Adrenal gland (tissue), 19 donors: ENCODE data around the gene TSPAN7. TPM values are rescaled to one million over a fixed set of nuclear protein-coding genes. Genes with fewer than 3 reads are reported as not detected.

Experiments used
- DNase-seq, 7 donors: peaks; one replicate each; pipeline ENCODE4 v3.0.0-alpha.2; 2019 to 2020
- H3K27ac ChIP-seq, 5 donors: fragments of 200-600 bp; sonication (generic) in 4 of 5; 1 replicate in 3 of 5; 2 replicates in 2 of 5; pipeline versions ENCODE4 v1.5.1 to v1.8.0; 2016 to 2020; ENCODE audit warnings: mild to moderate bottlenecking in 1 of 5
- H3K27me3 ChIP-seq: fragments of 200-600 bp; 2 replicates; pipeline ENCODE4 v1.8.0; 2021
- H3K36me3 ChIP-seq, 2 donors: fragments of 200-600 bp; replicated peaks in 1 of 2; 1 replicate in 1 of 2; 2 replicates in 1 of 2; pipeline versions ENCODE4 v1.5.1 to v1.8.0; 2018 to 2022
- H3K4me1 ChIP-seq, 2 donors: fragments of 200-600 bp; replicated peaks in 1 of 2; 1 replicate in 1 of 2; 2 replicates in 1 of 2; pipeline versions ENCODE4 v1.5.1 to v1.8.0; 2018 to 2021
- H3K4me3 ChIP-seq, 4 donors: fragments of 200-600 bp; sonication (generic) in 3 of 4; one replicate each; pipeline ENCODE4 v1.5.1; 2016 to 2018
- H3K9me3 ChIP-seq, 3 donors: fragments of 200-600 bp; sonication (generic) in 1 of 3; replicated peaks in 1 of 3; 1 replicate in 2 of 3; 2 replicates in 1 of 3; pipeline versions ENCODE4 v1.5.1 to v1.8.0; 2016 to 2021
- CTCF ChIP-seq, 6 experiments: fragments of 450-650 bp in 4 of 6; fragments of 200-600 bp in 2 of 6; sonication (generic) in 1 of 6; IDR thresholded peaks; 1 replicate in 5 of 6; 2 replicates in 1 of 6; pipeline versions ENCODE4 v1.5.1 to v1.8.0; 2016 to 2021; ENCODE audit warnings: antibody characterized with exemption in 6 of 6, mild to moderate bottlenecking in 2 of 6, moderate library complexity in 1 of 6
- POLR2A ChIP-seq, 2 donors: fragments of 450-650 bp; IDR thresholded peaks; one replicate each; pipeline ENCODE4 v1.6.1; 2017; ENCODE audit warnings: antibody characterized with exemption in 2 of 2, mild to moderate bottlenecking in 2 of 2, moderate library complexity in 1 of 2
- WGBS, 4 donors: extraction: QIAGEN DNeasy Blood & Tissue Kit in 2 of 4; methylation state at CpG; one replicate each; pipeline versions ENCODE4 v1.1.5 to v1.1.7; 2013 to 2017; 5-methylcytosine and 5-hydroxymethylcytosine counted together
- intact Hi-C, 2 donors: fragments of 100-400 bp; cut with DNase I; formaldehyde crosslinking; loops; one replicate each; pipeline versions ENCODE4 v1.14.1 to v1.15.0; 2022 to 2023
- long read RNA-seq, 10 donors: library from polyadenylated mRNA in 3 of 10; unstranded in 2 of 10; stranded (forward) in 1 of 10; transcript quantifications; one replicate each; pipeline ENCODE4 v2.0.0 and lab custom pipeline, GENCODE V29; 2021 to 2026
- polyA plus RNA-seq, 3 donors: library from polyadenylated mRNA; stranded (reverse); fragments of 200-250 nt in 2 of 3; fragments of 350-450 nt in 1 of 3; fragmentation: Illumina TruSeq in 1 of 3; extraction: RNeasy Lipid Tissue Mini Kit (QIAGEN cat#74804) in 1 of 3; gene quantifications; one replicate each; pipeline ENCODE4 v1.2.3, GENCODE V29; 2013 to 2014
- total RNA-seq, 9 donors: library from RNA; depleted of rRNA in 4 of 9; stranded (reverse); fragments of >200 nt in 4 of 9; fragments of 120-200 nt in 1 of 9; fragmentation: NEBNext Ultra II Directional in 1 of 9; extraction: Animal tissue kit (Norgen Biotek cat#: 25700) in 1 of 9; gene quantifications; one replicate each; pipeline versions ENCODE4 v1.1.0 to v1.2.4, GENCODE V29; 2013 to 2023
- donor health status: healthy with polysubstance abuse.
- donor health status: Bipolar disorder and iron deficiency.
- donor health status: DM: yes; HTN: yes; CAD: no.
- donor health status: DM: no; HTN: no; CAD: no.
- donor health status: DM: no; HTN: no; CAD: no.
- donor health status: DM: yes; HTN: yes; CAD: no.

Gene TSPAN7
- 100 to 1,000 TPM in 2 of 9 donors, 10 to 100 TPM in 7; 52.3 to 167 (median 87.3) TPM for total RNA-seq
- 100 to 1,000 TPM in 1 of 3 donors, 10 to 100 TPM in 2; 47.8 to 133 (median 86.9) TPM for polyA plus RNA-seq
- long read RNA-seq, donor 1, transcript TSPAN7-202 (8 exons, 1,909 nt), result major isoform, 67 of 118 reads
- long read RNA-seq, donor 1, transcript TSPAN7-203 (7 exons, 1,683 nt), result minor isoform, 6 of 118 reads
- long read RNA-seq, donor 1, partial matches to known transcripts, result 45 of 118 reads
- long read RNA-seq, donor 1, other reads (novel, unspliced or antisense), result 0 of 118 reads
- long read RNA-seq, donor 2, transcript TSPAN7-203 (7 exons, 1,683 nt), result minor isoform, 7 of 134 reads
- long read RNA-seq, donor 2, transcript TSPAN7-202 (8 exons, 1,909 nt), result major isoform, 60 of 134 reads
- long read RNA-seq, donor 2, partial matches to known transcripts, result 67 of 134 reads
- long read RNA-seq, donor 2, other reads (novel, unspliced or antisense), result 0 of 134 reads
- long read RNA-seq, donor 3, transcript TSPAN7-202 (8 exons, 1,909 nt), result major isoform, 52 of 100 reads
- long read RNA-seq, donor 3, partial matches to known transcripts, result 46 of 100 reads
- long read RNA-seq, donor 3, other reads (novel, unspliced or antisense), result 0 of 100 reads
- long read RNA-seq, donor 4, transcript TSPAN7-202 (8 exons, 1,909 nt), result major isoform, 53 of 57 reads
- long read RNA-seq, donor 4, partial matches to known transcripts, result 1 of 57 reads
- long read RNA-seq, donor 4, other reads (novel, unspliced or antisense), result 3 of 57 reads
- long read RNA-seq, donor 5, transcript TSPAN7-202 (8 exons, 1,909 nt), result major isoform, 191 of 211 reads
- long read RNA-seq, donor 5, transcript TSPAN7-203 (7 exons, 1,683 nt), result minor isoform, 8 of 211 reads
- long read RNA-seq, donor 5, partial matches to known transcripts, result 7 of 211 reads
- long read RNA-seq, donor 5, other reads (novel, unspliced or antisense), result 5 of 211 reads
- long read RNA-seq, donor 6, transcript TSPAN7-202 (8 exons, 1,909 nt), result major isoform, 64 of 74 reads
- long read RNA-seq, donor 6, partial matches to known transcripts, result 5 of 74 reads
- long read RNA-seq, donor 6, other reads (novel, unspliced or antisense), result 3 of 74 reads
- long read RNA-seq, donor 7, transcript TSPAN7-202 (8 exons, 1,909 nt), result major isoform, 26 of 54 reads
- long read RNA-seq, donor 7, partial matches to known transcripts, result 26 of 54 reads
- long read RNA-seq, donor 7, other reads (novel, unspliced or antisense), result 0 of 54 reads
- long read RNA-seq, donor 8, transcript TSPAN7-202 (8 exons, 1,909 nt), result major isoform, 102 of 171 reads
- long read RNA-seq, donor 8, transcript TSPAN7-203 (7 exons, 1,683 nt), result minor isoform, 10 of 171 reads
- long read RNA-seq, donor 8, partial matches to known transcripts, result 59 of 171 reads
- long read RNA-seq, donor 8, other reads (novel, unspliced or antisense), result 0 of 171 reads
- long read RNA-seq, donor 9, transcript TSPAN7-202 (8 exons, 1,909 nt), result major isoform, 95 of 129 reads
- long read RNA-seq, donor 9, partial matches to known transcripts, result 31 of 129 reads
- long read RNA-seq, donor 9, other reads (novel, unspliced or antisense), result 0 of 129 reads
- long read RNA-seq, donor 10, transcript TSPAN7-202 (8 exons, 1,909 nt), result major isoform, 28 of 60 reads
- long read RNA-seq, donor 10, partial matches to known transcripts, result 30 of 60 reads
- long read RNA-seq, donor 10, other reads (novel, unspliced or antisense), result 0 of 60 reads

GRCh38 chrX:38561126-38561868 lies at the start of gene TSPAN7:
Gene TSPAN7 (plus strand): TSS chrX:38561542. CDS start chrX:38561547, 5 bp downstream.
- no peaks in the 10 kb centered on the region for H3K9me3 ChIP-seq
- TF ChIP-seq CTCF (IDR thresholded peaks at IDR 0.05) (peak in 1 of 6 experiments; percentile 4), POLR2A (IDR thresholded peaks at IDR 0.05) (peak in 1 of 2 donors; percentile 27)
- 0 to 48% (median 14%) methylated on average over 1 to 74 of the region's 78 CpGs for WGBS, 4 donors
- H3K27ac ChIP-seq, result peak within 1 kb of the TSS in 3 of 5 donors; percentile 49 to 77 (median 63)
- peak; percentile 81 to 92 (median 84) for DNase-seq
- H3K4me1 ChIP-seq, result no peaks in the 10 kb centered on the region
- H3K36me3 ChIP-seq, result no peaks in the 10 kb centered on the region
- H3K4me3 ChIP-seq, result peak within 1 kb of the TSS; percentile 14 to 65 (median 41)
- intact Hi-C loops, result no loop called here
- peaks cover under 1% of the 10 kb centered on the region for H3K27me3 ChIP-seq

- Histone ChIP-seq H3K27ac (no peak overlapping the region), H3K4me3 (no peak overlapping the region), H3K4me1 (no peaks in the 10 kb centered on the region), H3K27me3 (peaks cover 8% of the 10 kb centered on the region), H3K9me3 (no peaks in the 10 kb centered on the region), H3K36me3 (no peaks in the 10 kb centered on the region)
- no peak for DNase-seq
- intact Hi-C loops, result no loop called here
- WGBS, 4 donors, result 61 to 81% (median 70%) methylated on average over 3 to 5 of the region's 5 CpGs
- TF ChIP-seq POLR2A (IDR thresholded peaks at IDR 0.05) (no peak), CTCF (IDR thresholded peaks at IDR 0.05) (no peak)
Observed at GRCh38 chrX:38513112-38513742, 48.1 kb upstream of the TSPAN7 start.

GRCh38 chrX:38514016-38514854 lies 47.1 kb upstream of the TSPAN7 start:
- Histone ChIP-seq H3K4me1 (no peaks in the 10 kb centered on the region), H3K36me3 (no peaks in the 10 kb centered on the region), H3K4me3 (no peak overlapping the region), H3K27ac (no peak overlapping the region), H3K9me3 (no peaks in the 10 kb centered on the region), H3K27me3 (peaks cover 8% of the 10 kb centered on the region)
- DNase-seq, result no peak
- TF ChIP-seq POLR2A (IDR thresholded peaks at IDR 0.05) (no peak), CTCF (IDR thresholded peaks at IDR 0.05) (no peak)
- intact Hi-C loops, result no loop called here
